ENCODE measurements around the gene ZNF407. TPM values are rescaled to one million over a fixed set of nuclear protein-coding genes. Genes with fewer than 3 reads are reported as not detected.
A peak's percentile ranks its signal among the peaks of the same experiment; 100 is the strongest.

Gene ZNF407, protein sequence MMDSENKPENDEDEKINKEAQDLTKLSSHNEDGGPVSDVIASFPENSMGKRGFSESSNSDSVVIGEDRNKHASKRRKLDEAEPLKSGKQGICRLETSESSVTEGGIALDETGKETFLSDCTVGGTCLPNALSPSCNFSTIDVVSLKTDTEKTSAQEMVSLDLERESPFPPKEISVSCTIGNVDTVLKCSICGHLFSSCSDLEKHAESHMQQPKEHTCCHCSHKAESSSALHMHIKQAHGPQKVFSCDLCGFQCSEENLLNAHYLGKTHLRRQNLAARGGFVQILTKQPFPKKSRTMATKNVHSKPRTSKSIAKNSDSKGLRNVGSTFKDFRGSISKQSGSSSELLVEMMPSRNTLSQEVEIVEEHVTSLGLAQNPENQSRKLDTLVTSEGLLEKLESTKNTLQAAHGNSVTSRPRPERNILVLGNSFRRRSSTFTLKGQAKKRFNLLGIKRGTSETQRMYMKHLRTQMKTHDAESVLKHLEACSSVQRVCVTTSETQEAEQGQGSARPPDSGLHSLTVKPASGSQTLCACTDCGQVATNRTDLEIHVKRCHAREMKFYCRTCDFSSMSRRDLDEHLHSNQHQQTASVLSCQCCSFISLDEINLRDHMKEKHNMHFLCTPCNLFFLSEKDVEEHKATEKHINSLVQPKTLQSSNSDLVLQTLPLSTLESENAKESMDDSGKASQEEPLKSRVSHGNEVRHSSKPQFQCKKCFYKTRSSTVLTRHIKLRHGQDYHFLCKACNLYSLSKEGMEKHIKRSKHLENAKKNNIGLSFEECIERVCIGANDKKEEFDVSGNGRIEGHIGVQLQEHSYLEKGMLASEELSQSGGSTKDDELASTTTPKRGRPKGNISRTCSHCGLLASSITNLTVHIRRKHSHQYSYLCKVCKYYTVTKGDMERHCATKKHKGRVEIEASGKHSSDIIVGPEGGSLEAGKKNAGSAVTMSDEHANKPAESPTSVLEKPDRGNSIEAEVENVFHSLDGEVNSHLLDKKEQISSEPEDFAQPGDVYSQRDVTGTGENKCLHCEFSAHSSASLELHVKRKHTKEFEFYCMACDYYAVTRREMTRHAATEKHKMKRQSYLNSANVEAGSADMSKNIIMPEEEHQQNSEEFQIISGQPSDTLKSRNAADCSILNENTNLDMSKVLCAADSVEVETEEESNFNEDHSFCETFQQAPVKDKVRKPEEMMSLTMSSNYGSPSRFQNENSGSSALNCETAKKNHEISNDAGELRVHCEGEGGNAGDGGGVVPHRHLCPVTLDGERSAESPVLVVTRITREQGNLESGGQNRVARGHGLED (N-terminal part only)
- total RNA-seq (2021; ENCODE audit: unreplicated experiment), result 7.6 TPM
- polyA plus RNA-seq (2012), result 2.0 and 2.2 TPM in 2 replicates
- percentile 65 among the genes with signal in this experiment for Bru-seq, nascent RNA
- percentile 51 among the genes with signal in this experiment for BruChase-seq, experiment 1, labeled RNA remaining after a 6-hour chase
- percentile 61 among the genes with signal in this experiment for BruChase-seq, experiment 2, labeled RNA remaining after a 2-hour chase
- long read RNA-seq, full-length matches to known transcripts, result 5 of 8 reads
- long read RNA-seq, partial matches to known transcripts, result 2 of 8 reads
- long read RNA-seq, other reads (novel, unspliced or antisense), result 1 of 8 reads

DNA sequence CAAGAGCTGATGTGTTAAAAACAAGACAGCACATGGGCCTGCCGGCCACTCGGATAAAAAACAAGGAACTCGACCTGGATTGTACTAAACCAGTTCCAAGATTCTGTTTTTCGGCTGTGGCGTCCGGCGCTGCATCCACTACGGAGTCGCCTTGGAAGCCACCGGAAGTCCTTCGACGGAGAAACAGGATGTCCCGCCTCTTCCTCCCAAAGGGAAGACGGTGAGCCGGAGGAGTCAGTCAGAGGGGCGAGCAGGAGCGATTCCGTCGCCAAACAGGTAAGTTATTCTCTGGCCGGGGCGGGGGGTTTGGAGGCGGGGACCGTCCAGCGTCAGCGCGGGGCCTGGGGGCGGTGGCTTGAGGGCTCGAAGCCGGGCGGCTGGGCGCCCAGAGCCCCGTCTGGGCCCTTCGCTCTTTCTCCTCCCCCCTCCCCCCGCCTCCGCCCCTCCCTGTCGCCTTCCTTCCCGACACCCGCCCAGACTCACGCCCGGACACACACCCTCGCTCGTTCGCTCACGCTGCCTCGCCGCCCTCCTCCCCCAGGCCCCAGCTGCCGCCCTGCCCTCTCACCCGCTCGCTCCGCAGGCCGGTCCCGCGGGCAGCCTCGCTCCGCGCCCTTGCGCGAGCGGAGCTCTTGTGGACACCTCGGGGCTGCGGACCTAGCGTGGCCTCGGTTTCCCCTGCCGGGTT is at the start of gene ZNF407:
Gene ZNF407 (plus strand): TSS at position 209 of the 688 bp plus-strand sequence. CDS start 33,150 bp downstream, outside the sequence.
- ATAC-seq (peak; percentile 84), DNase-seq (ENCODE audit: low read depth, low spot score) (peak; percentile 86)
- intact Hi-C loops (cut with micrococcal nuclease), result loop anchor here (10.0 kb wide), 1 partner anchor 103 kb away; the partner anchor contains the start of gene CNDP2
- no peaks in the 10 kb centered on the region for H3K27me3 ChIP-seq (ENCODE audit: insufficient read depth, low read length)
- H3K4me2 ChIP-seq (ENCODE audit: low read length), result peak within 1 kb of the TSS; percentile 81
- H4K20me1 ChIP-seq (ENCODE audit: insufficient read depth), result no peaks in the 10 kb centered on the region
- CTCF ChIA-PET, result no interaction called here
- H3K36me3 ChIP-seq (ENCODE audit: control insufficient read depth in 1 of 2, insufficient read depth in 2 of 2, low read length in 2 of 2), result no peaks in the 10 kb centered on the region
- POLR2A ChIA-PET, result no interaction called here
- TF ChIP-seq ELF1 (IDR thresholded peaks at IDR 0.05; ENCODE audit: borderline replicate concordance, low read depth) (peak; percentile 41), EZH2phosphoT487 (IDR thresholded peaks at IDR 0.05; ENCODE audit: borderline replicate concordance) (no peak), TCF7L2 (IDR thresholded peaks at IDR 0.05; ENCODE audit: borderline replicate concordance, extremely low read depth, insufficient read depth, insufficient read length) (no peak), SIN3A (IDR thresholded peaks at IDR 0.05; ENCODE audit: low read depth) (0 out of 2 replicates have a peak, but pooled peaks have one; percentile 2), CBX3 (IDR thresholded peaks at IDR 0.05; ENCODE audit: low read depth) (no peak), POLR2AphosphoS5 (IDR thresholded peaks at IDR 0.05; ENCODE audit: low read depth, low read length) (peak; percentile 37), POLR2A (IDR thresholded peaks at IDR 0.05; ENCODE audit: borderline replicate concordance, extremely low read depth, insufficient read depth, insufficient read length) (peak; percentile 5), EZH2 (IDR thresholded peaks at IDR 0.05) (no peak), ZFX (IDR thresholded peaks at IDR 0.05) (no peak), SP1 (IDR thresholded peaks at IDR 0.05; ENCODE audit: low read depth) (peak; percentile 67)
- TF ChIP-seq, protein P1, sequence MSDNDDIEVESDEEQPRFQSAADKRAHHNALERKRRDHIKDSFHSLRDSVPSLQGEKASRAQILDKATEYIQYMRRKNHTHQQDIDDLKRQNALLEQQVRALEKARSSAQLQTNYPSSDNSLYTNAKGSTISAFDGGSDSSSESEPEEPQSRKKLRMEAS (IDR thresholded peaks at IDR 0.05), result peak; percentile 34; the same call in 1 of the 2 replicates
- peak within 1 kb of the TSS; percentile 78 to 83 for H3K4me3 ChIP-seq (replicated peaks in 1 of 2; ENCODE audit: low read depth in 1 of 2, low read length in 2 of 2)
- H3K9me2 ChIP-seq (ENCODE audit: insufficient read depth), result no peaks in the 10 kb centered on the region
- peaks cover 57% of the 10 kb centered on the region for H3K79me2 ChIP-seq (ENCODE audit: insufficient read depth, low read length)
- BruUV-seq (replicated peaks), result no TSS peak
- H3K9me3 ChIP-seq (ENCODE audit: control insufficient read depth in 1 of 2, insufficient read depth in 1 of 2, low read depth in 1 of 2, low read length in 2 of 2), result no peaks in the 10 kb centered on the region
- H2AFZ ChIP-seq (ENCODE audit: low read depth, low read length, poor library complexity, severe bottlenecking), result peak within 1 kb of the TSS; percentile 80
- peak within 1 kb of the TSS; percentile 90 for H3K27ac ChIP-seq (ENCODE audit: low read depth, low read length)
- peaks cover 12 to 17% of the 10 kb centered on the region in 2 experiments for H3K4me1 ChIP-seq (ENCODE audit: control insufficient read depth in 1 of 2, insufficient read depth in 2 of 2, low read length in 2 of 2)
- peak within 1 kb of the TSS; percentile 90 for H3K9ac ChIP-seq (ENCODE audit: low read length)
- RAD21 ChIA-PET (ENCODE audit: low non-redundant PET in 1 of 2, low total read pairs in 2 of 2, uncharacterized antibody in 2 of 2, unreplicated experiment in 2 of 2), result no interaction called here
